Activated CD4-positive, alpha-beta memory T cell treated with anti-CD3 and anti-CD28 coated beads, Interleukin-2, amount 10 ng/mL, durations not matched to agents 7 days and 5 days (primary cell): Measurements from ENCODE around the gene GPATCH3. TPM values are rescaled to one million over a fixed set of nuclear protein-coding genes. Genes with fewer than 3 reads are reported as not detected.

ENCODE experiments used
- CTCF ChIA-PET: fragments of 350-600 bp; sonication (Branson Sonifier 250); formaldehyde crosslinking; loops from one replicate; lab custom pipeline; 2021; ENCODE audit warnings: antibody characterized with exemption, inconsistent platforms; lab: Charles Lee
- POLR2A ChIA-PET: fragments of 350-600 bp; sonication (Branson Sonifier 250); formaldehyde crosslinking; loops from one replicate; lab custom pipeline; 2021; ENCODE audit warnings: antibody characterized with exemption; lab: Charles Lee
- DNase-seq: peaks from one replicate; pipeline ENCODE4 v3.0.0-alpha.2; 2020
- H3K27ac Mint-ChIP-seq: one replicate; pipeline ENCODE4 v1.8.0; 2021; ENCODE audit warnings: mild to moderate bottlenecking, mixed read lengths
- H3K27me3 Mint-ChIP-seq: one replicate; pipeline ENCODE4 v1.8.0; 2021; ENCODE audit warnings: mixed read lengths
- H3K36me3 Mint-ChIP-seq: one replicate; pipeline ENCODE4 v1.8.0; 2021; ENCODE audit warnings: low read depth, mixed read lengths
- H3K4me1 Mint-ChIP-seq: one replicate; pipeline ENCODE4 v1.8.0; 2021; ENCODE audit warnings: mixed read lengths
- H3K4me3 Mint-ChIP-seq: one replicate; pipeline ENCODE4 v1.8.0; 2021; ENCODE audit warnings: mild to moderate bottlenecking, mixed read lengths
- H3K9me3 Mint-ChIP-seq: one replicate; pipeline ENCODE4 v1.8.0; 2021; ENCODE audit warnings: mixed read lengths
- total RNA-seq, 2 experiments: library from RNA; stranded (reverse); gene quantifications; one replicate each; pipeline ENCODE4 v1.2.3, GENCODE V29; 2021

GPATCH3 gene
- total RNA-seq, 2 experiments from 2014 or later, result 16.0 to 16.7 TPM

- H3K9me3 Mint-ChIP-seq, result no peaks in the 10 kb centered on the region
- no peak overlapping the region for H3K27ac Mint-ChIP-seq
- no peak overlapping the region for H3K4me3 Mint-ChIP-seq
- H3K27me3 Mint-ChIP-seq, result no peaks in the 10 kb centered on the region
- CTCF ChIA-PET, result interaction anchor here (1.0 to 1.6 kb wide), 3 partner anchors 10 to 70 kb away, joined by 3 to 6 read pairs (median 3); no protein-coding TSS in a partner anchor
- POLR2A ChIA-PET, result interaction anchor here (1.3 to 1.9 kb wide), 2 partner anchors 10 to 39 kb away, joined by 4 to 6 read pairs; partner anchors contain the start of gene GPATCH3
- peaks cover 37% of the 10 kb centered on the region for H3K4me1 Mint-ChIP-seq
- H3K36me3 Mint-ChIP-seq, result peaks cover 12% of the 10 kb centered on the region
- no peak for DNase-seq
These were observed 39.0 kb downstream of the GPATCH3 start for GRCh38 chr1:26861286-26861701.

GRCh38 chr1:26858891-26859640 lies 41.2 kb downstream of the GPATCH3 start:
- Mint-ChIP-seq H3K27ac (no peak overlapping the region), H3K27me3 (no peaks in the 10 kb centered on the region), H3K36me3 (peaks cover 28% of the 10 kb centered on the region), H3K9me3 (no peaks in the 10 kb centered on the region), H3K4me1 (peaks cover 30% of the 10 kb centered on the region), H3K4me3 (no peak overlapping the region)
- ChIA-PET CTCF (interaction anchor here (0.7 to 1.7 kb wide), 7 partner anchors 9 to 260 kb away, joined by 3 to 6 read pairs (median 3); no protein-coding TSS in a partner anchor), POLR2A (interaction anchor here (1.0 to 1.8 kb wide), 5 partner anchors 9 to 387 kb away, joined by 3 to 5 read pairs (median 4); partner anchors contain the start of genes GPATCH3 and HMGN2)
- no peak for DNase-seq

- ChIA-PET CTCF (interaction anchor here (0.7 to 1.7 kb wide), 4 partner anchors 9 to 37 kb away, joined by 3 to 6 read pairs (median 4); no protein-coding TSS in a partner anchor), POLR2A (interaction anchor here (0.8 to 1.8 kb wide), 7 partner anchors 10 to 386 kb away, joined by 3 to 5 read pairs (median 3); partner anchors contain the start of genes GPATCH3 and HMGN2)
- no peak for DNase-seq
- Mint-ChIP-seq H3K4me3 (no peak overlapping the region), H3K9me3 (no peaks in the 10 kb centered on the region), H3K27me3 (no peaks in the 10 kb centered on the region), H3K27ac (no peak overlapping the region), H3K36me3 (peaks cover 35% of the 10 kb centered on the region), H3K4me1 (peaks cover 24% of the 10 kb centered on the region)
These were observed 42.1 kb downstream of the GPATCH3 start for GRCh38 chr1:26858160-26858559.

GRCh38 chr1:26857473-26858060 lies 42.7 kb downstream of the GPATCH3 start:
- Mint-ChIP-seq H3K36me3 (peaks cover 41% of the 10 kb centered on the region), H3K4me3 (no peak overlapping the region), H3K27ac (no peak overlapping the region), H3K27me3 (no peaks in the 10 kb centered on the region), H3K9me3 (no peaks in the 10 kb centered on the region), H3K4me1 (peaks cover 18% of the 10 kb centered on the region)
- ChIA-PET POLR2A (interaction anchor here (0.8 to 1.8 kb wide), 6 partner anchors 8 to 43 kb away, joined by 3 to 5 read pairs (median 4); partner anchors contain the start of gene GPATCH3), CTCF (interaction anchor here (0.6 to 1.7 kb wide), 2 partner anchors 8 to 20 kb away, joined by 3 to 4 read pairs; no protein-coding TSS in a partner anchor)
- DNase-seq, result no peak

- ChIA-PET POLR2A (interaction anchor here (0.6 to 2.0 kb wide), 6 partner anchors 8 to 42 kb away, joined by 3 to 26 read pairs (median 4); no protein-coding TSS in a partner anchor), CTCF (interaction anchor here (1.7 kb wide), 1 partner anchor 21 kb away, joined by 4 read pairs; no protein-coding TSS in a partner anchor)
- Mint-ChIP-seq H3K4me1 (peaks cover 11% of the 10 kb centered on the region), H3K27me3 (no peaks in the 10 kb centered on the region), H3K4me3 (no peak overlapping the region), H3K36me3 (peaks cover 49% of the 10 kb centered on the region), H3K27ac (no peak overlapping the region), H3K9me3 (no peaks in the 10 kb centered on the region)
- DNase-seq, result no peak
These were observed 43.4 kb downstream of the GPATCH3 start for GRCh38 chr1:26856604-26857469.

- Mint-ChIP-seq H3K27me3 (no peaks in the 10 kb centered on the region), H3K9me3 (no peaks in the 10 kb centered on the region), H3K27ac (no peak overlapping the region), H3K36me3 (peaks cover 55% of the 10 kb centered on the region), H3K4me3 (no peak overlapping the region), H3K4me1 (peaks cover 4% of the 10 kb centered on the region)
- DNase-seq, result no peak
- ChIA-PET CTCF (interaction anchor here (1.2 kb wide), 2 partner anchors 20 to 23 kb away, joined by 4 read pairs; no protein-coding TSS in a partner anchor), POLR2A (interaction anchor here (0.6 to 2.0 kb wide), 3 partner anchors 9 to 41 kb away, joined by 3 to 26 read pairs (median 3); no protein-coding TSS in a partner anchor)
These were observed 44.1 kb downstream of the GPATCH3 start for GRCh38 chr1:26856181-26856580.

GRCh38 chr1:26855636-26856035 lies 44.6 kb downstream of the GPATCH3 start:
- peaks cover 3% of the 10 kb centered on the region for H3K4me1 Mint-ChIP-seq
- no peak overlapping the region for H3K4me3 Mint-ChIP-seq
- no peak overlapping the region for H3K27ac Mint-ChIP-seq
- ChIA-PET POLR2A (interaction anchor here (0.7 to 2.0 kb wide), 4 partner anchors 9 to 70 kb away, joined by 3 to 26 read pairs (median 4); partner anchors contain the start of gene GPATCH3), CTCF (interaction anchor here (1.2 kb wide), 2 partner anchors 21 to 22 kb away, joined by 4 read pairs; no protein-coding TSS in a partner anchor)
- no peaks in the 10 kb centered on the region for H3K9me3 Mint-ChIP-seq
- no peak for DNase-seq
- peaks cover 60% of the 10 kb centered on the region for H3K36me3 Mint-ChIP-seq
- H3K27me3 Mint-ChIP-seq, result no peaks in the 10 kb centered on the region

GRCh38 chr1:26854906-26855305 lies 45.4 kb downstream of the GPATCH3 start:
- Mint-ChIP-seq H3K36me3 (peaks cover 65% of the 10 kb centered on the region), H3K27me3 (no peaks in the 10 kb centered on the region)
- POLR2A ChIA-PET, result interaction anchor here (1.1 to 2.0 kb wide), 3 partner anchors 10 to 45 kb away, joined by 3 to 26 read pairs (median 4); partner anchors contain the start of gene GPATCH3

GRCh38 chr1:26853600-26853999 lies 46.7 kb downstream of the GPATCH3 start:
- ChIA-PET POLR2A (interaction anchor here (0.5 to 1.0 kb wide), 2 partner anchors 12 to 63 kb away, joined by 3 read pairs; no protein-coding TSS in a partner anchor), CTCF (interaction anchor here (0.5 kb wide), 1 partner anchor 134 kb away, joined by 3 read pairs; no protein-coding TSS in a partner anchor)
- Mint-ChIP-seq H3K4me3 (no peak overlapping the region), H3K4me1 (peaks cover 3% of the 10 kb centered on the region), H3K27me3 (no peaks in the 10 kb centered on the region), H3K36me3 (peaks cover 74% of the 10 kb centered on the region), H3K27ac (no peak overlapping the region), H3K9me3 (no peaks in the 10 kb centered on the region)
- no peak for DNase-seq

More at GRCh38 chr1:26854906-26855305, 45.4 kb downstream of the GPATCH3 start:
- Mint-ChIP-seq H3K4me3 (no peak overlapping the region), H3K9me3 (no peaks in the 10 kb centered on the region), H3K4me1 (peaks cover 3% of the 10 kb centered on the region), H3K27ac (no peak overlapping the region)
- no peak for DNase-seq
- CTCF ChIA-PET, result interaction anchor here (1.0 to 1.2 kb wide), 3 partner anchors 9 to 191 kb away, joined by 3 to 4 read pairs (median 4); no protein-coding TSS in a partner anchor

- no peak overlapping the region for H3K27ac Mint-ChIP-seq
- H3K4me3 Mint-ChIP-seq, result no peak overlapping the region
- H3K4me1 Mint-ChIP-seq, result peaks cover 3% of the 10 kb centered on the region
- POLR2A ChIA-PET, result no interaction called here
- no peaks in the 10 kb centered on the region for H3K27me3 Mint-ChIP-seq
- CTCF ChIA-PET, result interaction anchor here (0.5 kb wide), 1 partner anchor 133 kb away, joined by 3 read pairs; no protein-coding TSS in a partner anchor
- DNase-seq, result peak; percentile 76
- no peaks in the 10 kb centered on the region for H3K9me3 Mint-ChIP-seq
- peaks cover 78% of the 10 kb centered on the region for H3K36me3 Mint-ChIP-seq
These were observed 47.1 kb downstream of the GPATCH3 start for GRCh38 chr1:26853156-26853555.

- Mint-ChIP-seq H3K4me3 (no peak overlapping the region), H3K36me3 (peaks cover 77% of the 10 kb centered on the region), H3K4me1 (peaks cover 3% of the 10 kb centered on the region), H3K27ac (no peak overlapping the region), H3K27me3 (no peaks in the 10 kb centered on the region), H3K9me3 (no peaks in the 10 kb centered on the region)
- DNase-seq, result no peak
- ChIA-PET CTCF (interaction anchor here (0.5 kb wide), 1 partner anchor 133 kb away, joined by 3 read pairs; no protein-coding TSS in a partner anchor), POLR2A (no interaction called here)
These were observed 47.6 kb downstream of the GPATCH3 start for GRCh38 chr1:26852701-26853100.
